ENCODE measurements around the gene ARHGAP26.
"Not testable (repeated sequence)": the region's sequence is repeated elsewhere in the genome, so short reads cannot be mapped to it uniquely, and the experiment has no call there.

The ARHGAP26 gene

DNA sequence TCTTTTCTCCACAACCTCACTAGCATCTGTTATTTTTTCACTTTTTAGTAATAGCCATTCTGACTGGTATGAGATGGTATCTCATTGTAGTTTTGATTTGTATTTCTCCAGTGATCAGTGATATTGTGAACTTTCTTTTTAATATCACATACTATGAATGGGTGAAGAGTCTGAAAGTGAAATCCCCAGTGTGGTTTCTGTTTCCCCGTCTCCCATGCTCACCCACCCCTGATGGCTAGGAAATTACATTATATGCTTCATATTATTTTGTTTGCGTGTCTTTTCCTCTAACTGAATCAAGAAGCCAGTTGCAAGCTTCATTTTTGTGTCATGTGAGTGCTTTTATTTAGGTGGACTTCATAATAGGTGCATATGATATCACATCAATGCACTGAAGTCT is 171.1 kb downstream of the ARHGAP26 start:
- no peak for DNase-seq

DNA sequence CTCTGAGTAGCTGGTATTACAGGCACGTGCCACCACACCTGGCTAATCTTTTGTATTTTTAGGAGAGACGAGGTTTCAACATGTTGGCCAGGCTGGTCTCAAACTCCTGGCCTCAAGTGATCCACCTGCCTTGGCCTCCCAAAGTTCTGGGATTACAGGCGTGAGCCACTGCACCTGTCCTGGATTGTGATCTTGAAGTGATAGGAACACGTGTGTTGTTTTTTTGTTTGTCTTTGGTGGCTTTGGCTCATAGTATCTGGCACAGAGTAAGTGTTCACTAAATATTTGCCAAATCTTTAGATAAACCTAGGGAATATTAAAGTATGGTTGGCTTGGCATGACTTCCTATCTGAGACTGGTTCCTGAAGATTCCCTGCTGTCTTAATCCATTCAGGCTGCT is 172.7 kb downstream of the ARHGAP26 start:
- no peak for DNase-seq

DNA sequence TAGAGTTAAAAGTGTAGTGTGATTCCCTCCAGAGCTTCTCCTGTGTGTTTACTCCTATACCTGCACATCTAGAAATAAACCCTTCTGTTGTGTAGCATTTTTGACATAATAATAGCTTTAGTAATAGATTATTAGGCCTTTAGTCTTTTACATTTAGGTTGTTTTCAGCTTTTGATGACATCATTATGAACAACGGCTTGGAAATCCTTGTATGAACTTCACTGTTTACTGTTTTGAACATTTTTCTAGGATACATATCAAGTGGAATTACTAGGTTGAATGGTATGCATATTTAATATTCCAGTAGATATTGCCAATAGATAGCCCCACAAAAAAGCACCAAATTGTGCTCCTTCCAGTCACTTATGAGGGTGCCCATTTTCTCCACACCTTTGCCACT is 174.0 kb downstream of the ARHGAP26 start:
- no peak for DNase-seq

DNA sequence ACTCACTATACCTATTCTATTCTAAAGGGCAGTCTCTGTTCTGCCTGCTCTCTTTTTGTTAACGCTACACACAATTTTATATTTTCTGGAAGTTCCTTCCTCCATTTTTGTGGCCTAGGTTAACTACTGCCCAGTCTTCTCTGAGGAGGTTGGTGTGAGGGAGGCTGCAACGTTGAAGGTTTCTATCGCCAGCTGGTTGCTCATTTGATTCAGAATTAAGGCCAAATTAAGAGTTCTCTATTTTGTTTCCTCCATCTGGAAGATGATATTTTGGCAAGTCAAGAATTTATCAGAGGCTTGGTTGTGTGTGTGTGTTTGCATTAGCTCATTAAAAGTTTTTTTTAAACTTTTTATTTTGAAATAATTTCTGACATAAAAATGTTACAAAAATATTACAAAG is 175.1 kb downstream of the ARHGAP26 start:
- DNase-seq, result no peak

DNA sequence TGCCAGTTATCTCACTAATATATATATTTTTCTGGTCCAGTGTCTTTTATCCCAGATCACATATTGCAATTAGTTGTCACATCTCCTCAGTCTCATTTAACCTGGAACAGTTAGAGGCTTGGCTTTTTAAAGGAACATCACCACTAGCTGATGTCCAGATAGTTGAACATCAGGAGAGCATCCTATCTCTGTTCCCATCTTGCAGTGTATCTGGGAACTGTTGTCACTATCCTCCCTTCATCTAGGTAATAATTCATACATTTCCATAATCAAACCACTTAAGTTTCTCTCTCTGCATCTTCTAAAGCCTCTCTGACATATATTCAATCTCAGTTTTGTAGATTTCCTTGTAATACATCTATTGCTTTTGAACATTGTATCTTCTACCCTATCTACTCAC is 175.7 kb downstream of the ARHGAP26 start:
- no peak for DNase-seq

DNA sequence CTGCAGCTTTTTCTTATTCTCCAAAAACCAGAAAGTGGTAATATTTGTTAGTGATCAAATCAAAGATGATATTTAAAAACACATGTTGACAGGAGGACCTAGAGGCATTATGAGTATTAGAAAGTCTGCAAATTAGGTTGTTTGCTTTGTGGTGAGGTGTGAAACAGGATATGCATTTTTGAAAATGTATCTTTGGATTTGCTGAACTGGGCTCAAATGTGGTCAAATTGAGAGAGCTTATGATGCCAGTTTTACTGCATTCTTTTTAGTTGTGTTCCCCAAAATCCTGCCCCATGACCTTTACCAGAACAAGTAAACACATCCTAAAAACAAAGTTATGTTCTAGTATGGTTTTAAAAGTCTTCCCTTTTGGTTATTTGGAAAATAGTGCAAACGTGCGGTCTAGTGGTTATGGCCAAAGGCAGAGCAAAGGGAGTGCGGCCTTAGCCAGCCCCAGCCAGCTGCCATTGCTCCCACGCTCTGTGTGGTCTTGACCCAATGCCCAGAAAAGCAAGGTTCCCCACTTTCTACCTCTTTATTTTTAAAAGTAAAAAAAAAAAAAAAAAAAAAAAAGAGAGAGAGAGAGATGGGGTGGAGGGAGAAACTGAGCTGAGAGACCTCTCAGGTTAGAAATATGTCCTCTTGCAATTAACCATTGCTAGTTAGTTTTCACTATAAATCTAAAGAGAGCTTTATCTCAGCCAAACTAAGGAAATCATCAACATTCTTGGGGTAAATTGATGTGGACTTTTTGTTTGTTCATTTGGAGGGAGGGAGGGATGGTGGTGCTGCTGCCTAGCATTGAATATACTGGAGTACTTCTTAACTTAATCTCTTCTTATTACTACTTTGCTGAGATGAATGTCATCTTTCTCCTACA is 176.6 kb downstream of the ARHGAP26 start:
- DNase-seq, result no peak

DNA sequence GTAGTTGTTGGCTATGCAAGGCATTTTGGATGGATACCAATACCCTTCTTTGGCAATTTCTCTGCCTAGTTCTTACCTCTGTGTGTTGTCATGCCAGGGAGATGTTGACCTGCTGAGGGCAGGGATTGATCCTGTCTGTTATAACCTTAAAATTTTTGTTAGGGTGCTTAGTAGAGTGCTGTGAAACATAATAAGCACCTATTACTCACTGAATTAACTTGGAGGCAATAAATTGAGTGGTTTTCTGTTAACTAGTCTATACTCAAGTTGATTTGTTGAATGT is 177.2 kb downstream of the ARHGAP26 start:
- DNase-seq, result no peak

DNA sequence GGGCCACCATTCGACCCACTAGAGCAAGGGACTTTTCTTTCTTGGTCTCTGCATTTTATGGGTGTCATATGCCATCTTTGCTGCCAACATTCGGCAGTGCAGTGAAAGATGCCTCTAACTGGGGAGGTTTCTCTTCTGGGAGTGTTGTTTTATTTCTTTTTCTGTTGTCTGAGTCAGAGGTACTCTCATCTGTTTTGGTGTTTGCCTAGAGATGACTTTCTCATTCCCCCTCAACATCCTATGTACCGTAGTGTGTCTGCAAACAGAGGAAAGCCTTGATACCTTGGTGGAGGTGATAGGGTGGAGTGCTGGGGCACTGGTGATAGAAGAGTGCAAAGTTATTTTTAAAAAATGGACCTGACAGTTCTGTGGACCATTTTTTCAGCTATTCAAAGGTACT is 182.1 kb downstream of the ARHGAP26 start:
- no peak for DNase-seq

DNA sequence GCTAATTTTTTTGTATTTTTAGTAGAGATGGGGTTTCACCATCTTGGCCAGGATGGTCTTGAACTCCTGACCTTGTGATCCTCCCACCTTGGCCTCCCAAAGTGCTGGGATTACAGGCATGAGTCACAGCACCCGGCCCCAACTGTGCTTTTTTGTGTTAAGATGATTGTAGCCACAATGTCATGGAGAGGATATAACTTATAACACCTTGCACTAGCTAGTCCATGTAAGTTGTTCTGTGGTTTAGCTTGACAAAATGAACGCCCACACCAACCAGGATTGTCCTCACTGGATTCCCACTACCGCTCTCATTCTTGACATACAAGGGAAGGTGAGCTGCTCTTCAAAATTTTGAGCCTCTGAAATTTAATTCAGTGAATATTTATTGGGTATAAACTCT is 182.7 kb downstream of the ARHGAP26 start:
- DNase-seq, result not testable (repeated sequence)

DNA sequence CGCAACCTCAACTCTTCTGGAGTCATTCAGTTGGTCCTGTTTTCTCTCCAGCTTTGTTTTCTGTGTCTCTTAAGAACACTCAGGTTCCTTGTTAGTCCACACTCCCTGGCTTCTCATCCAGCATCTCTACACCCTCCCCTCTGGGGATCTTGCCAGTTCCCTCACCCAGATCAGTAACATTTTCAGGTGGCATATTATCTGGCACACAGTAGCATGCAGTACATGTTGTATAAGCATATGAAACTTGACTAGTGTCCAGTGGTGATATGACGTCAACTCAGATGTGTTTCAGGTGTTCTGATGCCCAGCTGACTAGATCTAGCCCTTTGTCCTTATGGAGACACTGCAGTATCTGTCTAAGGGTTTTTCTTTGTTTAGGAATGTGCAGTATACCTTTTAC is 184.3 kb downstream of the ARHGAP26 start:
- no peak for DNase-seq

DNA sequence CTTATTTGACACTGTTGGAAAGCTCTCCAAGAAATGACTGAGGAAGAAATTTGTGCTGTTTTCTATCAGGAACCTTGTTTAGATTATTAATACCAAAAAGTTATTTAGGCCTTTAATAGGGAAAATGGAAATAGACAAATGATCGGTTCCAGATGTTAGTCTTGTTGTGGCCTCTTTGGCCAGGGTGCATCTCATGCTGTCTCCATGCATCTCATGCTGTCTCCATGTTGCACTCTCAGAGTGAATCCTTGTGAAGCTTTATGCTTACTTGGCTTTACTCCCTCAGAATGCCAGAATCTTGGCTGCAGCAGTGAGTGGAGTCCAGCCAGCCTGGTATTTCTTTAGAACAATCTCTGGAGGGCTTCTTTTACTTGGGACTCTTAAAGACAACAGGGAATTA is 185.5 kb downstream of the ARHGAP26 start:
- no peak for DNase-seq

DNA sequence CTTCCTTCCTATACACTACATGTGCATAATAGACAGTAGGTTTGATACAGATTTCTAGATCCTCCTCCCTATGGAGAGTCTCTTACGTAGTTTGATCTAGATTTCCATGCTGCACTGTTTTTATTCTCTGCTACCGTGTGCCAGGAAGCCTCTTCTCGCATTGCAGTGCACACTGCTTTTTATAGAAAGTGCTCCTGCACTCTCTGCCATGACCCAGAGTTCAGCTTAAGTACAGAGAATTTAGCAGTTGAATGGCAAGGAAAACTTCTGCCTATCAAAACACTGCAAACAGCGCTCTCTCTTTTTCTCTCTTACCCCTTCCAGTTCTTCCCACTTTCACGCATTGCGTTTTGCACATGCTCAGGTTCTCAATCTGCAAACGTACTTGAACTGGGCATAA is 187.4 kb downstream of the ARHGAP26 start:
- DNase-seq, result no peak

DNA sequence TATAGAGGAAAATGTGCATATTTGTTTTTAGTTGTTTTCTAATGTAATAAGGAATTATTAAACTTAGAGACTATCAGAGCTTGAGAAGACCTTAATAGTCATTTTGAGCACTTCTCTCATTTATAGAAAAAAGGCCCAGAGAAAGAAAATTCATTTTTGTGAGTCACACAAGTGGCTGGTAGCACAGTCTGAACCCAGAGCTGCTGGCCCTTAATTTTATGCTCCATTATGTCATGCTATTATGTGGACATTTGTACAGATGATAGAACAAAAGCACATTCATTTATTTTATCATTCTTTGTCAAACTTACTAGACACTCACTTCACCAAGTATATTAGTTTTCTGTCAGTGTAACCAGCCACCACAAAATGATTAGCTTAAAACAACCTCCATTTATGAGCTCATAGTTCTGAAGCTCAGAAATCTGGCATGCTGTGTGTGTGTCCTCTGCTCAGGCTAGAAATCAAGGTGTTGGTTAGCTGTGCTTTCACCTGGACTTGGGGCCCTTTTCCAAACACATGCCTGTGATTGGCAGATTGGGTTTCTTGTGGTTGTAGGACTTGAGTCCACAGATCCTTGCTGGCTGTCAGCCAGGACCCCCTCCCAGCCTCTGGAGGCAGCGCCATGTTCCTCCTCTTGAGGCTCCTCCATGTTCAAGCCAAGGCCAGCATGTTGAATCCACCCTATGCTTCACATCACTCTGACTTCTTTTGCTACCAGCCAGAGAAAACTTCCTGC is 188.9 kb downstream of the ARHGAP26 start:
- DNase-seq, result no peak

DNA sequence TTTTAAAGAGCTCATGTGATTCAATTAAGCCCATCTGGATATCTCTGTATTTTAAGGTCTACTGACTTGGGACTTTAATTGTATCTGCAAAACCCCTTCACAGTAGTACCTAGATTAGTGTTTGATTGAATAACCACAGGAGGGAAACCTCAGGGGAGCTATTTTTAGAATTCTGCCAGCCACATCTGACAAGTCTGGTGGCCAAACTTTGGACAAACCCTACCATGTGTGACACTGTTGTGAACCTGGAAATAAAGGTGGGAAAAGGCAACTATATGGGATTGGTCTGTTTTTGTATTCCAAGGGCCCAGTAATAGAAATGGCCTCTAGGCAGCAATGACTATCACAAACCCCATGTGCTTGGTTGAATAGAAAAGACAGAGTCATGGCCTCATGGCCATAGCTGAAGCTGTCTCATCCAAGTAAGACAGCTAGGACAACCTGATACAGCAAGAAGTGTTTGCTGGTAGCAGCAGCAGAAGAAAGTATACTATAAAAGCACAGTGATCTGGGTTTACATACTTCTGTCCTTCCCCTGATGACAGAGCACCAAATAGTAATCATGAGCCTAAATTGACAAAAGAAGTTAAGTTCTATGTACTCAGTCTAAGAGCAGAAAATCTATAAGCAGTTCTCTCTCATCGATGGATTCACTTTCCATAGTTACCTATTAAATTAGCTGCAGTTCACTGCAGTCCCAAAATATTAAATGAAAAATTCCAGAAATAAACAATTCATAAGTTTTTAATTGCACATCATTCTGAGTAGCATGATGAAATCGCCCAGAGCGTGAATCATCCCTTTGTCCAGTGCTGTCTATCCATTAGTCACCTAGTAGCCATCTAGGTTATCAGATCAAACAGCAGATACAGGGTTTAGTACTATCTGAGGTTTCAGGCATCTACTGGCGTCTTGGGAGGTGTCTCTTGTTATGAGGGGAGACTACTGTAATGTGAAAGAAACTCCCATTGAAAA is 189.8 kb downstream of the ARHGAP26 start:
- no peak for DNase-seq

DNA sequence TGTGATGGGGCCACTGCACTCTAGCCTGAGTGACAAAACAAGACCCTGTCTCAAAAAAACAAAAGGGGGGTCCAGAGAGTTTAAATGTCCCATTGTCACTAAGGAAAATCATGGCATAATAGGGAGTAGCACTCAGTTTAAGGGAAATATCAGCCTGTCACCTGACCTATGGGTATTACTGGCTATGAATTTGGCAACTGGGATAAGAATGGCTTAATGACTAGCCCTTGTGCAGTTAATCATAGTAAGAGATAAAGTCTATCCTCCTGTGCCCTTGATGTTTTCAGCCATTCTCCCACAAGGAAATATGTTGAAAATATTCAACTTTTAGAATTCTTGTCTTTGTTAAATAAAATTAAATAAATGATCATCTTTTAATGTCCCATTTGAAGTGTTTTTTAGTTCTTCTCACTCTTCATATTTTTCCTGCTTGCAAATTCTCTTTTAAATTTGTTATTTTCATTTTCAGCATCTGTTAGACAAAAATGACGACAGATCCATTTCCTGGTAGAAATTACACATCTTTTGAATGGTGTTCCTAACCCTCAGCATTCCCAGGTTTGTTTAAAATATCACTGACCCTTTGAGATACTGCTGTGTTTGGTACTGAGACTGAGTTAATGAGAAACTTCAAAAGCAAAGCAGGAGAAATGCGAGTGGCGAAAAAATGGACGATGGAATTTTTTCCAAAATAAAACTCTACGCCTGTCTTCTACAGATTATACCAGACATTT is 191.4 kb downstream of the ARHGAP26 start:
- DNase-seq, result no peak

DNA sequence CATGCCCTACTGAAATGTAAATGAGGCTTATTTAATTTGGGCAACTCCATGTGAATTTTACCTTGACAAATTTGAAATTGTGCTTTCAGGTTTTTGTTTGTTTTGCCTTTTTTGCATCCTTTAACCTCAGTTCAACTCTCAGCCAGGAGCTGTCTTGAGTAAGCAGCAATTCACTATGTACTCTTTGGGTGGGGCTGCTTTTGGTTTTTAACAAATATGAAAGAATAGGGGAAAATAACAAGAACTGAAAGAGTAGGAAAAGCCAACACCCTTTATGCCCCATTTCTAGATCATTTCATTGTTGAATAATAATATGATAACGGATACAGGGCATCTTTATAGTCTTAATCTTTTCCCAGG is 192.0 kb downstream of the ARHGAP26 start:
- no peak for DNase-seq

DNA sequence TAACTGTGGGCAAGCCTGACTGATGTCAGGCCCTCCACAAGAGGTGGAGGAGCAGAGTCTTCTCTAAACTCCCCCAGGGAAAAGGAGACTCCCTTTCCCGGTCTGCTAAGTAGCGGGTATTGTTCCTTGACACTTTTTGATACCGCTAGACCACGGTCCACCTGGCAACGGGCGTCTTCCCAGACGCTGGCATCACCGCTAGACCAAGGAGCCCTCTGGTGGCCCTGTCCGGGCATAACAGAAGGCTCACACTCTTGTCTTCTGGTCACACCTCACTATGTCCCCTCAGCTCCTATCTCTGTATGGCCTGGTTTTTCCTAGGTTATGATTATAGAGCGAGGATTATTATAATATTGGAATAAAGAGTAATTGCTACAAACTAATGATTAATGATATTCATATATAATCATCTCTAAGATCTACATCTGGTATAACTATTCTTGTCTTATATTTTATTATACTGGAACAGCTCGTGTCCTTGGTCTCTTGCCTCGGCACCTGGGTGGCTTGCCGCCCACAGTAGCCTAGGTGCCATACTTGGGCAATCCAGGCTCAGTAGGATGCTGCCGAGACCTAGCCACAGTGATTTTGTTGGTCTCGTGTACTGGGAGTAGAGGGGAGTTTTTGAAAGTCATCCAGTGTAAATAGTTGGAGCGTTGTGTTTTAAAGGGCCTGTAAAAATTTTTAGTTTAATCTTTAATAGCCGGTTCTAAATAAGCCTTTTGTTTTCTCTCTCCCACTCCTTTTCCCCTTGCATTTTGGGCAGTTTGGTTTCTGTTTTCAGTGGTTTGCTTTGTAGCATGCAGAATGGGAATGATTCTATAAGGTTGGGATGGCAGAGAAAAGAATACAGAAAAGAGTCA is 195.3 kb downstream of the ARHGAP26 start:
- DNase-seq, result not testable (repeated sequence)

DNA sequence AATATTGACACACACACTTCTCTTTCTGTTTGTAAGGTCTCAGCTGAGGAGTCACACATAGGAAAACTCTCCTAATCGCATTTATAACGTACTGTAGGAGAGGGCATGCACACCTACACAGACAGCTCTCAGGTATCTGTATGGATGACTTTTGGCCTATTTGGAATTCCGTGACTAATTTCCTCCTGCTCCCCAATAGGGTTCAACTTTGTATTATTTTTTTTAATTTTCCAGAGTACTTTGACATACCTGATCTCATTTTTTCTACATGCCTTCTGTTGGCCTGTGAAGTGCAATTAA is 195.9 kb downstream of the ARHGAP26 start:
- no peak for DNase-seq

DNA sequence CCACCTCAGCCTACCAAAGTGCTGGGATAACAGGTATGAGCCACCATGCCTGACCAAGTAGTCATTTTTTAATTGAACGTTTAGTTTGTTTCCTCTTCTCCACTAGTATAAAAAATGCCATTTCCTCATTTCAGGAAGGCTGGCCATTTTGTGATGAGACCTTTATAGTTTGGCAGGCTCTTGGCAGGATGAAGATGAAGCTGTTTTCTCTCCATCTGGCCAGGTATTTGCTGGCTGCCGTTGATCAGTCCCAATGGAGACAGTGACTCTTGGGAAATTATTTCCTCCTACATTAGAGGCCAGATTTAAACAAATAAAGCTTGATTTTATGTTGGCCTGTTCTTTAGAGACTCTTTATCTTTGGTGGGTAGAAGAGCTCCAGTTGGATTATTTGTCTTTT is 199.0 kb downstream of the ARHGAP26 start:
- DNase-seq, result no peak

DNA sequence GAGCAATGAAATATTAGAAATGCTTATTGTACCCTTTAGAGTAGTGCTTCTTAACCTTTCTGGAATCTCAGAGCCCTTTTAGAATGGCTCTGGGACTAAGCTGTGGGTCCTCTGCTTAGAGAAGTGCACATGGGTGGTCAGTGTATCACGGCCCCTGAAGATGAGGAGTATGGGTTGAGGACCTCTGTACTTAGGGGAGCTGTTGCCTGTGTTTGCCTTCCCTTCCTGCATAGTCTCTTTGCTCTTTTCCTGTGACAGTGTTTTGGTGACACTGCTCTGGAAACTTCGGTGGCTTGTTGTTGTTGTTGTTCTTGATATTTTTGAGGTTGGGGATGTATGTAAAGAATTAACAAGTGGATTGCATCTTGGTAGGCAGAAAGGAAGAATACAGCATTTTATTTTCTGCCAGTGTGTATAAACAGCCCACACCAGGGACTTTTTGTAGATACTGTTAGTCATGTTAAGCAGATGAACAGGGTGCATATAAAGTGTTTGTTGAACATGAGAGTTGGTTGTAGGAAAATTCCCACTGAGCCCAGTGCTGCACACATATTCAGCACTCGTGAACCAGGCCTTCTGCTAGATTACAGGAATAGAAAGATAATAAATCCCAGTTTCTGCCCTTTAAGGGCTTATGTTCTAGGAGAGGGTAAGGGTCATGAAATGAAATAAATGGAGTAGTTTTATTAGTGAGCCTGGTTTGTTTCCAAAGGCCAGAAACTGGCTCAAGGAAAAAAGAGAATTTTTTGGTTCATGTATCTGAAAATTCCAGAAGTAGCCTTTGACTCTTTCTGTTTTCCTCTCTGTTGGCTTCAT is 199.7 kb downstream of the ARHGAP26 start:
- DNase-seq, result no peak

DNA sequence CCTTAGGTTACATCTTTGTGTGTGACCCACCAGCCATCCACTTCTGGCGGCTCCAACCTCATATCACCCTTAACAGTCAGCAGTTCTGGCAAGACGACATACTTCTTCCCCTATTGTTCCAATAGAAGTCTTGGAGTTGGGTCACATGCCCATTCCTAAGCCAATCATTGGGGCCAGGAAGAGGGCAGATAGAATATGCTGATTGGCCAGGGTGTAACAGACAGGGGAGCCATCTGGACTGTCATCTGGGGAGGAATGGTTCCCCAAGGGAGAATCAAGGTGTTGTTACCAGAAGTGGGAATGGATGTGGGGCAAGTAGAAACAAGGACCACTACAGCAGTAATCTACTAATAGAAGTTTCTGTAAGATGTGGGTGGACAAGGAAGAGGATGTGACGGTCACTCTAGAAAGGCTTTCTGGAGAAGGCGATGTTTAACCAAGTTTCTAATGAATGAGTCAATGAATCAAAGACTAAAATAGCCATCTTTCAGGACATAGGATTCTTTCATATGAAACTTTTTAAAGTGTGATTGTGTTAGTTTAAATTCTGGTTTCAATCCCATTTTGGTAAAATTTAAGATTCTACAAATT is 200.4 kb downstream of the ARHGAP26 start:
- no peak for DNase-seq

Measured in NK-92 treated with Interleukin-12 subunit alpha and Interleukin-12 subunit beta, amount 100 ng/mL, for 24 hours (cell line).